Measurements from ENCODE around the gene KCTD13.

GRCh38 chr16:29961127-29961478, 35.1 kb upstream of the KCTD13 start:
- TF ChIP-seq CTCF (IDR thresholded peaks at IDR 0.05; ENCODE audit: low read length) (no peak), EZH2 (optimal IDR thresholded peaks at IDR 0.05; ENCODE audit: low read depth, low read length) (no peak), EZH2phosphoT487 (IDR thresholded peaks at IDR 0.05; ENCODE audit: low read length) (no peak)

Measured in MM.1S (cell line).